ENCODE measurements around the gene U2SURP. TPM values are rescaled to one million over a fixed set of nuclear protein-coding genes. Genes with fewer than 3 reads are reported as not detected.

The U2SURP gene
- total RNA-seq, 4 donors from 2014 or later = 67.4 to 138 (median 78.8) TPM

DNA sequence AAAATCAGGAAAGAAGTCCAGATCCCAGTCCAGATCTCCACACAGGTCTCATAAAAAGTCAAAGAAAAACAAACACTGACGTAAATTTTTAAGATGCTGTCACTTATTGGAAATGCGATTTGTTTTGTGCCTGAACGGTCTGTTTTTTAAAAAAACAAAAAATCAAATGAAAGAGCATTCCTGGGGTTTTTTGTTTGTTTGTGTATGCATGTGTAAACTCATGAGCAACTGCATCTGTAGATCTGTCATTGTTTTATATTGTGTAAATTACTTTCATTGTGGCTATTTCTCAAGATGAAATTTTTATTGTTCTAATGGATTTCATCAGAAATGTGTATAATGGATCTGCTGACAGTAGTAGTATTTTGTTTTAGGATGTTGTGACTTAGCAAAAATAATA lies 55.0 kb downstream of the U2SURP start:
- H3K9me3 ChIP-seq = no peaks in the 10 kb centered on the region
- H3K36me3 ChIP-seq = peaks cover 0 to 53% (median 3%) of the 10 kb centered on the region in 3 donors
- DNase-seq = no peak
- no peak overlapping the region for H3K27ac ChIP-seq
- no peak overlapping the region for H3K4me3 ChIP-seq
- no peak for TF ChIP-seq POLR2A (IDR thresholded peaks at IDR 0.05)
- TF ChIP-seq, protein P1, sequence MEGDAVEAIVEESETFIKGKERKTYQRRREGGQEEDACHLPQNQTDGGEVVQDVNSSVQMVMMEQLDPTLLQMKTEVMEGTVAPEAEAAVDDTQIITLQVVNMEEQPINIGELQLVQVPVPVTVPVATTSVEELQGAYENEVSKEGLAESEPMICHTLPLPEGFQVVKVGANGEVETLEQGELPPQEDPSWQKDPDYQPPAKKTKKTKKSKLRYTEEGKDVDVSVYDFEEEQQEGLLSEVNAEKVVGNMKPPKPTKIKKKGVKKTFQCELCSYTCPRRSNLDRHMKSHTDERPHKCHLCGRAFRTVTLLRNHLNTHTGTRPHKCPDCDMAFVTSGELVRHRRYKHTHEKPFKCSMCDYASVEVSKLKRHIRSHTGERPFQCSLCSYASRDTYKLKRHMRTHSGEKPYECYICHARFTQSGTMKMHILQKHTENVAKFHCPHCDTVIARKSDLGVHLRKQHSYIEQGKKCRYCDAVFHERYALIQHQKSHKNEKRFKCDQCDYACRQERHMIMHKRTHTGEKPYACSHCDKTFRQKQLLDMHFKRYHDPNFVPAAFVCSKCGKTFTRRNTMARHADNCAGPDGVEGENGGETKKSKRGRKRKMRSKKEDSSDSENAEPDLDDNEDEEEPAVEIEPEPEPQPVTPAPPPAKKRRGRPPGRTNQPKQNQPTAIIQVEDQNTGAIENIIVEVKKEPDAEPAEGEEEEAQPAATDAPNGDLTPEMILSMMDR (IDR thresholded peaks at IDR 0.05) = no peak
- no peaks in the 10 kb centered on the region for H3K27me3 ChIP-seq
- no peaks in the 10 kb centered on the region for H3K4me1 ChIP-seq

GRCh38 chr3:143060906-143061305 lies 59.5 kb downstream of the U2SURP start:
- no peak for TF ChIP-seq POLR2A (IDR thresholded peaks at IDR 0.05)
- TF ChIP-seq, protein P1 (IDR thresholded peaks at IDR 0.05) = no peak
- Histone ChIP-seq H3K4me1 (no peaks in the 10 kb centered on the region), H3K9me3 (no peaks in the 10 kb centered on the region), H3K27me3 (no peaks in the 10 kb centered on the region), H3K4me3 (no peak overlapping the region), H3K27ac (no peak overlapping the region), H3K36me3 (peaks cover 0 to 10% (median 0%) of the 10 kb centered on the region in 3 donors)
- DNase-seq = no peak

GRCh38 chr3:143063018-143063417 lies 61.6 kb downstream of the U2SURP start:
- no peaks in the 10 kb centered on the region for H3K4me1 ChIP-seq
- H3K9me3 ChIP-seq = no peaks in the 10 kb centered on the region
- H3K27me3 ChIP-seq = no peaks in the 10 kb centered on the region
- H3K4me3 ChIP-seq = no peak overlapping the region
- H3K27ac ChIP-seq = no peak overlapping the region
- H3K36me3 ChIP-seq = no peaks in the 10 kb centered on the region
- TF ChIP-seq, protein P1 (IDR thresholded peaks at IDR 0.05) = no peak
- no peak for TF ChIP-seq POLR2A (IDR thresholded peaks at IDR 0.05)
- no peak for DNase-seq

DNA sequence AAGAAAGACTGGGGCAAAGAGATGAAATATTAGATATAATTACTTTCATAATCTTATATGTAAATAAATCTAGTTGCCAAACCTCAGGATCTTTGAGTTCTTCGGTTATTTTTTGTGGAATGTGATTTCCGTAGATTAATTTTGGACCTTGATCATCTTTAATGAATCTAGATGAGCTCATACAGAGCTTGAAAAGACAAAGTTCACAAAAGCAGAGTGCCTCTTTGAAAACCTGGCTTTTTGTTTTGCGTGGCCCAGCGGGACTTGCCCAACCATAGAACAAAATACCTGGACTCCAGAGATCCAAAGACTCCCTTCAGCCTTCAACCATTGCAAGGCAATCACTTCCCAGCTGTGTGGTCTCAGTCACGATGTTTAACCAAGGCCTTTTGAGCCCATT lies 63.4 kb downstream of the U2SURP start:
- Histone ChIP-seq H3K27ac (no peak overlapping the region), H3K4me1 (no peaks in the 10 kb centered on the region), H3K4me3 (no peak overlapping the region), H3K36me3 (no peaks in the 10 kb centered on the region), H3K27me3 (no peaks in the 10 kb centered on the region), H3K9me3 (no peaks in the 10 kb centered on the region)
- no peak for DNase-seq
- TF ChIP-seq, protein P1 (IDR thresholded peaks at IDR 0.05) = no peak
- no peak for TF ChIP-seq POLR2A (IDR thresholded peaks at IDR 0.05)

GRCh38 chr3:143065364-143065763 lies 64.0 kb downstream of the U2SURP start:
- Histone ChIP-seq H3K27me3 (no peaks in the 10 kb centered on the region), H3K4me1 (no peaks in the 10 kb centered on the region), H3K4me3 (no peak overlapping the region), H3K27ac (no peak overlapping the region), H3K9me3 (no peaks in the 10 kb centered on the region), H3K36me3 (no peaks in the 10 kb centered on the region)
- TF ChIP-seq, protein P1 (IDR thresholded peaks at IDR 0.05) = no peak
- TF ChIP-seq POLR2A (IDR thresholded peaks at IDR 0.05) = no peak
- no peak for DNase-seq

- H3K4me1 ChIP-seq = no peaks in the 10 kb centered on the region
- TF ChIP-seq, protein P1 (IDR thresholded peaks at IDR 0.05) = no peak
- TF ChIP-seq POLR2A (IDR thresholded peaks at IDR 0.05) = no peak
- no peaks in the 10 kb centered on the region for H3K9me3 ChIP-seq
- no peak for DNase-seq
- no peaks in the 10 kb centered on the region for H3K36me3 ChIP-seq
- H3K4me3 ChIP-seq = no peak overlapping the region
- H3K27ac ChIP-seq = no peak overlapping the region
- H3K27me3 ChIP-seq = no peaks in the 10 kb centered on the region
Measured at GRCh38 chr3:143066033-143066432, 64.7 kb downstream of the U2SURP start.

All from Peyer's patch (tissue), 4 donors.